HG03039 (cell line): Measurements from ENCODE around the gene ZFP90.

Source experiments
- ATAC-seq: cut with Tn5 transposase; IDR thresholded peaks from one replicate; pipeline ENCODE4 v1.9.1; 2021; ENCODE audit warnings: mild to moderate bottlenecking, moderate library complexity; ENCODE audit not compliant: unreplicated experiment

The ZFP90 gene

DNA sequence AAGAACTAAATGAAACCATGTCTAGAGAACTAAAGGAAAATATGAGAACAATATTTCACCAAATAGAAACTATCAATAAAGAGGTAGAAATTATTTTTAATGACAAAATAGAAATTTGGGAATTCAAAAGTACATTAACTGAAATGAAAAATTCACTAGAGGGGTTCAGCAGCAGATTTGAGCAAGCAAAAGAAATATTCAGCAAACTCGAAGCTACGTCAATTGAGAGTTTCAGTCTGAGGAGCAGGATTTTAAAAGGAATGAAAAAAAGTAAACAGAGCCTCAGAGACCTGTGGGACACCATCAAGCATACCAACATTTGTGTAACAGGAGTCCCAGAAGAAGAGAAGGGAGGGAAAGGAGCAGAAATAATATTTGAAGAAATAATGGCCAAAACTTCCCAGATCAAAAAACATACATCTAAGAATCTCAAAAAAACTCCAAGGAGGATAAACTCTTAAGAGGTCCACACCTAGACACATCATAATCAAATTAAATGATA lies 38.3 kb downstream of the ZFP90 start:
- ATAC-seq: no peak

DNA sequence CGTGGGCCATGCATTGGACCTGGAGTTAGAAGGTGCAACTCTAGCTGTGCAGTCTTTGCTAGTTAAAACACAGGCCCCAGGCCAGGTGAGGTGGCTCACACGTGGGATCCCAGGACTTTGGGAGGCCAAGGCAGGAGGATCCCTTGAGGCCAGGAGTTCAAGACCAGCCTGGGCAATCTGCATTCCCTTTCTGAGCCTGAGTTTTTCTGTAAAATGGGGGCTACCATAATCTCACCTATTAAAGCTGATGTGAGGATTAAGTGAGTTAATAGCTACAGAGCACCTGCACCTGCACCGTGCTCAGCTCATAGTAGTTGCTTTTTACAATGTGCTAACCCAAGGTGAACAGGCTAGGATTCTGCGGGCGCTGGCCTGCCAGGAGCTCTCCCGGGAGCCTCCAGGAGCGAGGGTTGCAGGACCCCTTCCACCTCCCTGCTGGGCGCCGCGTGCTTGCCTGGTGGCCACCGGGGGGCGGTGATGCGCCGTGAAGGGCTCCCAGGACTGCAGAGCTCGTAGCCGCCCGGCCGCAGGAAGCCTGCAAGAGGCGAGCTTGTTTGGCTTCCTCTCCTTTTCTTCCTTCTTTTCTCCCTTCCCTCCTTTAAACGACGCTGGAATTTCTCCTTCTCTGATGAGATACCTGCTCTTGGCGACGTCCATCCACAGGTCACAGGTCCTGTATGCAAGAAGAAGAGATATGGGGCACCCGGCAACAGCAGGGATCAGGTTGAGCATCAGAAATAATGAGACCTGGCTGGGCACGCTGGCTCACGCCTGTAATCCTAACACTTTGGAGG lies 51.3 kb downstream of the ZFP90 start:
- ATAC-seq: no peak

DNA sequence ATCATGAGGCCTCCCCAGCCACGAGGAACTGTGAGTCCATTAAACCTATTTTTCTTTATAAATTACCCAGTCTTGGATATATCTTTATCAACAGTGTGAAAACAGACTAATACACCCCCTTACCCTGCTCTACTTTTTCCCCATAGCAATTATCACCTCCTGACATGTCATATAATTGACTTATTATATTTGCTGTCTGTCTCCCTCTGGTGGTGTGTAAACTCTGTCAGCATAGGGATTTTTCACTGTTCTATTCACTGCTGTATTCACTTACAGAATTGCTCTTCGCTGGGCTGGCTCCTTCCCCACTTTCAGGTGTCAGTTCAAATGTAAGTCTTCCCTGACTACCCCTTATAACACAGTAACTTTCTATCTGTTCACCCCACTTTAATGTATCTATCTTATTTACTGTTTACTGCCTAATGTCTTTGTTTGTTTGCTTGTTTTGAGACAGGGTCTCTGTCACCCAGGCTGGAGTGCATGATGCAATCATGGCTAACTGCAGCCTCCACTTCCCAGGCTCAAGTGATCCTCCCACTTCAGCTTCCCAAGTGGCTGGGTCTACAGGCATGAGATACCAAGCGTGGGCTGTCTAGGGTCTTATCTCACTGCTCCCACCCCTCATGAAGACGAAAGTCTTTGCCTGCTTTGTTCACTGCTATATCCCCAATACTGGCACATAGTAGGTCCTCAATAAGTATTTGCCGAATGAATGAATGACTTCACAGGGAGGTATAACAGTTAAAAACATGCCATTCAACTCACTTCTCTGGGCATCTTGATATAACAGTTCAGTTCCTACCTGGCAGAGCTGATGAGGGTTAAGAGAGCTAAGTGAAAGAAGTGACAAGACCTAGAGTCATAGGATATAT lies 53.6 kb downstream of the ZFP90 start:
- no peak for ATAC-seq

DNA sequence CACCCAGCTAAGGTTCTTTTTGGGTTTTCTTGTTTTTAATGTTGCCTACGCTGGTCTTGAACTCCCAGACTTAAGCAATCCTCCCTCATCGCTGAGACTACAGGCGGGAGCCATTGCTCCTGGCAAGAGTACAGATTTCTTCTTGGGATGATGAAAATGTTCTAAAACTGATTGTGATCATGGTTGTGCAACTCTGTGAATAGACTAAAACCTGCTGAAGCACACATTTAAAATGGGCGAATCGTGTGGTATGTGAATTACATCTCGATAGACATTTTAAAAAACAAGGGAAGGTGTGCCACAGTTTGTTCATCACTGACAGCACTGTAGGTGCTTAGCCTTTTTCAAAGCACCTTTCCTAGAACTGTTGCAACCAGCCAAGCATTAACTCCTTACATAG lies 57.2 kb downstream of the ZFP90 start:
- no peak for ATAC-seq

DNA sequence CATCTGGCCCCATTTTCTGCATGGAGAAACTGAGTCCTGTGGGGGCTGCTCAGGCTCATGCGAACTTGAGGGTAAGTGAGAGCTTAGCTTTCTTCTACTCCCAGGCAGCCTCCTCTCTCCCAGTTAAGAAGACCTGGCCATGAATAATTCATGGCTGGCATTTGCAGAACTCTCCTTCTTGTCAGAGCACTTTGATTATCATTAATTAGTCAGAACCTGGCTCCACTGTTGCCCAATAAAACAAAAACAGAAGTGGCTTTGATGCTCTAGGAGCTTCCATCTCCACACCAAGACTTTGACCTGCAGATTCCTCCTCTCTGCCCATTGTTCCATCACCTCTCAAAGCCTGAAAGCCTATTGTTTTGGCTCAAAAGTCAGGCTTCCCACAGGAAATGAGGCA lies 60.5 kb downstream of the ZFP90 start:
- no peak for ATAC-seq

DNA sequence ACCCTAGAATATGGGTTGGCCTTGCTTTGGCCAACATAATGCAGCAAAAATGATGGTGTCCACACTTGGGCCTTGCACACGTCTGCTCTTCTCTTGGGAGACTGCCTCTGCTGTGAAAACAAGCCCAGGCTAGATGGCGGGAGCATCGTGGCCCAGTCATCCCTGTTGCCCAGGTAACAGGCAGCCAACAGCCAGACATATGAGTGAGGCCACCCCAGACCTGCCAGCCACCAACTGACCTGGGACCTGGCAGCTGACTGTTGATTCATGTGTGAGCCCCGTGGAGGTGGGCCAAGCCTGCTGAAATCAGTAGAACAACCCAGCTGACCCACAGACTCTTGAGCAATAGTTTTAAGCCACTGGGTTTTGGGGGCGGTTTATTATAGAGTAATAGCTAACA lies 66.7 kb downstream of the ZFP90 start:
- no peak for ATAC-seq

DNA sequence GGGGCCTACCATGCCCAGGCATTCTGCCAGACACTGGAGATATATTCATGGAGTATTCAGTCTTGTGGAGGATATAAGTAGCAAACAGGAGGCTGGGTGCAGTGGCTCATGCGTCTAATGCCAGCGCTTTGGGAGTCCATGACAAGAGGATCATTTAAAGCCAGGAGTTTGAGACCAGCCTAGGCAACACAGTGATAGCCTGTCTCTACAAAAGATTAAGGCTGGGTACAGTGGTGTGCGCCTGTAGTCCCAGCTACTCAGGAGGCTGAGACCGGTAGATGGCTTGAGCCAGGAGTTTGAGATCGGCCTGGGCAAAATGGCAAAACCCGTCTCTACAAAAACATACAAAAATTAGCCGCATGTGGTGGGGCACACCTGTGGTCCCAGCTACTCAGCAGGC lies 68.4 kb downstream of the ZFP90 start:
- no peak for ATAC-seq

DNA sequence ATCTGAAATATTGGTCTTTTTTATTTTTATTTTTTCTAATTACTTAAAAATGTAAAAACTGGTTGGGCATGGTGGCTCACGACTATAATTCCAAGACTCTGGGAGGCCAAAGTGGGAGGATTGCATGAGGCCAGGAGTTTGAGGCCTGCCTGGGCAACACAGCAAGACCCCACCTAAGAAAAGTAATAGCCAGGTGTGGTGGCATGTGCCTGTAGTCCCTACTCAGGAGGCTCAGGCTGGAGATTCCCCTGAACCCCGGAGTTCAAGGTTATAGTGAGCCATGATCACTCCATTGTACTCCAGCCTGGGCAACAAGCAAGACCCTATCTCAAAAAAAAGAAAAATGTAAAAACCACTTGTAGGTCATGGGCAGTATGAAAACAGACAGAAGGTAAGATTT lies 69.2 kb downstream of the ZFP90 start:
- ATAC-seq: no peak

DNA sequence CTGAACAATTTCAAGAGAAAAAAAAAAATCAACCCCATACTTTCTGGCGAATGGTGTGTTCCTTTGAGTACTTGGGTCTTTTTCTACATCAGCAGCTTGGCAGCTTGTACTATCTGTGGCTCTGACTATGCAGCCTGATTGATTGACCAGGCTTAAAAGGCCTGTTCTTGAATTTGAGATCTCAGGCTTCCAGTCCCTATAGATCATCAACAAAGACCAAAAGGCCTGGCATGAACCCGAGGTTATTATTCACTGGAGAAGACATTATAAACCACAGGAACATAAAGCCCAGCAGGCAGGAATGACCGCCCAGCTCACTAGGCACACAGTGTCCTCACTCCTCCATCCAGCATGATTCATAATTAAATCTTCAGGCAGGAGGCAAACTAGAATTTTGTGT lies 73.9 kb downstream of the ZFP90 start:
- no peak for ATAC-seq

DNA sequence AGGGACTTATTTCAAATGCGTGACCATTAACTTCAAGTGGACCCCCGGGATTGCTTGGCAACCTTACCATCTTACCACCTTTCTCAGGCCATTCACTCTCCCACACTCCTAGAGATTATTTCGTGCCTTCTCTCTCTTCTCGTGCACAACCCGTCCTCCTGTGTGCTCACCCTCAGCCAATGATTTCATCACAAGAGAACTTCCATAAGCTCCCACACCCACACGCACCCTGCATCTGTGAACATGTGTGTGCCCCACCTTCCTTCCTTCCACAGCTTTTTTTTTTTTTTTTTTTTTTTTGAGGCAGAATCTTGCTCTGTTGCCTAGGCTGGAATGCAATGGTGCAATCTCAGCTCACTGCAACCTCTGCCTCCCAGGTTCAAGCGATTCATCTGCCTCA lies 78.6 kb downstream of the ZFP90 start:
- no peak for ATAC-seq
